HCT116 (cell line): ENCODE measurements around the gene PCK2.

ENCODE experiments used
- EZH2 ChIP-seq: fragments of 200-600 bp; sonication (generic); IDR thresholded peaks from 2 replicates; pipeline ENCODE4 v1.6.1; 2017; ENCODE audit warnings: antibody characterized with exemption, mixed run types
- TF ChIP-seq, protein P1 (sequence below), 3 experiments: fragments of 200-600 bp in 1 of 3; sonication (generic) in 1 of 3; IDR thresholded peaks in 2 of 3; conservative IDR thresholded peaks in 1 of 3; 2 replicates each; pipeline ENCODE4 v1.5.1; 2012 to 2017; ENCODE audit warnings: low read depth in 2 of 3, low read length in 2 of 3, antibody characterized with exemption in 1 of 3, borderline replicate concordance in 1 of 3, control low read depth in 1 of 3, mild to moderate bottlenecking in 1 of 3, mixed read lengths in 1 of 3, mixed run types in 1 of 3, moderate library complexity in 1 of 3; ENCODE audit not compliant: insufficient read depth in 1 of 3

DNA sequence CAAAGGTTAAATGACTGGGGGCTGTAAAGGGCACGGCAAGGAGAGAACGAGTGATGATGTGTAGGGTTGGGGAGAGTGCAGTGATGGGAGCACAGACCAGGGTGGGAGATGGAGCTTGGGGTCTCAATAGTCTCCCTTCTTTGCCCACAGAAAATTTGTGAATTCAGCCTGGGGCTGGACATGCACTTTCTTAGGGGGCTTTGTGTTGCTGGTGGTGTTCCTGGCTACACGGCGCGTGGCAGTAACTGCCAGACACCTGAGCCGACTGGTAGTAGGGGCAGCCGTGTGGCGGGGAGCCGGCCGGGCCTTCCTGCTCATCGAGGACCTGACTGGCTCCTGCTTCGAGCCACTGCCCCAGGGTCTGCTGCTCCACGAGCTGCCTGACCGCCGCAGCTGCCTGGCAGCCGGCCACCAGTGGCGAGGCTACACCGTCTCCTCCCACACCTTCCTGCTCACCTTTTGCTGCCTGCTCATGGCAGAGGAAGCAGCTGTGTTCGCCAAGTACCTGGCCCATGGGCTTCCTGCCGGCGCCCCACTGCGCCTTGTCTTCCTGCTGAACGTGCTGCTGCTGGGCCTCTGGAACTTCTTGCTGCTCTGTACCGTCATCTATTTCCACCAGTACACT lies 38.1 kb downstream of the PCK2 start:
- TF ChIP-seq, protein P1, sequence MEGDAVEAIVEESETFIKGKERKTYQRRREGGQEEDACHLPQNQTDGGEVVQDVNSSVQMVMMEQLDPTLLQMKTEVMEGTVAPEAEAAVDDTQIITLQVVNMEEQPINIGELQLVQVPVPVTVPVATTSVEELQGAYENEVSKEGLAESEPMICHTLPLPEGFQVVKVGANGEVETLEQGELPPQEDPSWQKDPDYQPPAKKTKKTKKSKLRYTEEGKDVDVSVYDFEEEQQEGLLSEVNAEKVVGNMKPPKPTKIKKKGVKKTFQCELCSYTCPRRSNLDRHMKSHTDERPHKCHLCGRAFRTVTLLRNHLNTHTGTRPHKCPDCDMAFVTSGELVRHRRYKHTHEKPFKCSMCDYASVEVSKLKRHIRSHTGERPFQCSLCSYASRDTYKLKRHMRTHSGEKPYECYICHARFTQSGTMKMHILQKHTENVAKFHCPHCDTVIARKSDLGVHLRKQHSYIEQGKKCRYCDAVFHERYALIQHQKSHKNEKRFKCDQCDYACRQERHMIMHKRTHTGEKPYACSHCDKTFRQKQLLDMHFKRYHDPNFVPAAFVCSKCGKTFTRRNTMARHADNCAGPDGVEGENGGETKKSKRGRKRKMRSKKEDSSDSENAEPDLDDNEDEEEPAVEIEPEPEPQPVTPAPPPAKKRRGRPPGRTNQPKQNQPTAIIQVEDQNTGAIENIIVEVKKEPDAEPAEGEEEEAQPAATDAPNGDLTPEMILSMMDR (IDR thresholded peaks at IDR 0.05 in 2 of 3, conservative IDR thresholded peaks at IDR 0.05 in 1 of 3; ENCODE audit: borderline replicate concordance in 1 of 3, insufficient read depth in 1 of 3, low read depth in 2 of 3, low read length in 2 of 3), result no peak
- no peak for TF ChIP-seq EZH2
